ENCODE measurements around the gene PSORS1C2. TPM values are rescaled to one million over a fixed set of nuclear protein-coding genes. Genes with fewer than 3 reads are reported as not detected.

Gene PSORS1C2
- total RNA-seq, 2 donors from 2014 or later: not detected

Other genes starting within 250 kb of the PSORS1C2 start
- gene GTF2H4, start 230.9 kb downstream of the PSORS1C2 start, total RNA-seq: 10 to 100 TPM; 11.6 to 19.7 TPM
- gene VARS2, start 224.8 kb downstream of the PSORS1C2 start, total RNA-seq: 10 to 100 TPM; 24.4 to 30.5 TPM
- not detected for gene SFTA2, start 206.9 kb downstream of the PSORS1C2 start, total RNA-seq
- gene MUCL3, start 198.1 kb downstream of the PSORS1C2 start, total RNA-seq: not detected
- not detected for gene MUC21, start 155.3 kb downstream of the PSORS1C2 start, total RNA-seq
- not detected for gene MUC22, start 128.6 kb downstream of the PSORS1C2 start, total RNA-seq
- gene C6orf15, start 26.5 kb downstream of the PSORS1C2 start, total RNA-seq: not detected
- not detected for gene PSORS1C1, start 24.3 kb downstream of the PSORS1C2 start, total RNA-seq
- gene CDSN, start 18.6 kb downstream of the PSORS1C2 start, total RNA-seq: not detected
- 10 to 100 TPM; 17.9 to 18.0 TPM for gene CCHCR1, start 18.7 kb upstream of the PSORS1C2 start, total RNA-seq
- 1 to 10 TPM; 3.7 to 4.1 TPM for gene TCF19, start 19.5 kb upstream of the PSORS1C2 start, total RNA-seq
- not detected for gene POU5F1, start 31.6 kb upstream of the PSORS1C2 start, total RNA-seq
- 1,000 to 10,000 TPM; 1,753 to 2,634 TPM for gene HLA-C, start 133.0 kb upstream of the PSORS1C2 start, total RNA-seq
- 1,000 to 10,000 TPM; 7,013 to 7,159 TPM for gene HLA-B, start 218.1 kb upstream of the PSORS1C2 start, total RNA-seq

All from T-helper 17 cell (primary cell).